Skeletal muscle satellite cell (primary cell): ENCODE results near the gene DNTTIP2. TPM values are rescaled to one million over a fixed set of nuclear protein-coding genes. Genes with fewer than 3 reads are reported as not detected.
"Not testable (repeated sequence)": the region's sequence is repeated elsewhere in the genome, so short reads cannot be mapped to it uniquely, and the experiment has no call there.

ENCODE experiments used
- H3K27me3 ChIP-seq: 2 replicates; pipeline ENCODE4 v1.7.0; 2013; ENCODE audit warnings: low read length; ENCODE audit not compliant: control insufficient read depth, insufficient read depth
- H3K36me3 ChIP-seq: 2 replicates; pipeline ENCODE4 v1.7.0; 2013; ENCODE audit warnings: mild to moderate bottlenecking, control low read depth, low read length; ENCODE audit not compliant: insufficient read depth
- H3K4me1 ChIP-seq: 2 replicates; pipeline ENCODE4 v1.7.0; 2013; ENCODE audit warnings: low read length; ENCODE audit not compliant: control insufficient read depth, insufficient read depth
- H3K4me2 ChIP-seq: 2 replicates; pipeline ENCODE4 v1.7.0; 2013; ENCODE audit warnings: mild to moderate bottlenecking, low read length
- H3K4me3 ChIP-seq: 2 replicates; pipeline ENCODE4 v1.7.0; 2013; ENCODE audit warnings: low read length
- H3K9ac ChIP-seq: 2 replicates; pipeline ENCODE4 v1.7.0; 2013; ENCODE audit warnings: mild to moderate bottlenecking, low read depth, low read length, moderate library complexity
- H3K9me3 ChIP-seq: replicated peaks from 2 replicates; pipeline ENCODE4 v1.7.0; 2013; ENCODE audit warnings: mild to moderate bottlenecking, control low read depth, low read length
- total RNA-seq: library from RNA; depleted of rRNA; stranded (reverse); fragments of >200 nt; gene quantifications from 2 replicates; pipeline ENCODE4 v1.2.3, GENCODE V29; 2012; rRNA removed

The DNTTIP2 gene
- 27.5 and 33.0 TPM in 2 replicates for total RNA-seq

- Histone ChIP-seq H3K27me3 (no peaks in the 10 kb centered on the region), H3K4me3 (peak within 1 kb of the TSS; percentile 88), H3K36me3 (peaks cover 39% of the 10 kb centered on the region), H3K4me1 (peaks cover 20% of the 10 kb centered on the region), H3K4me2 (peak within 1 kb of the TSS; percentile 90), H3K9ac (peak within 1 kb of the TSS; percentile 96), H3K9me3 (no peaks in the 10 kb centered on the region)
These were observed at the start of gene DNTTIP2 for GRCh38 chr1:93878889-93879586. Gene DNTTIP2, minus strand, starts transcription at chr1:93879206. Its CDS starts 58 bp downstream, at chr1:93879148.

- no peaks in the 10 kb centered on the region for H3K9me3 ChIP-seq
- H3K4me2 ChIP-seq = no peak overlapping the region
- H3K4me3 ChIP-seq = no peak overlapping the region
- H3K9ac ChIP-seq = no peak overlapping the region
- no peaks in the 10 kb centered on the region for H3K4me1 ChIP-seq
- H3K36me3 ChIP-seq = no peaks in the 10 kb centered on the region
- H3K27me3 ChIP-seq = peaks cover 13% of the 10 kb centered on the region
These were observed 46.2 kb upstream of the DNTTIP2 start for GRCh38 chr1:93925206-93925605.

GRCh38 chr1:93919780-93920179 lies 40.8 kb upstream of the DNTTIP2 start:
- Histone ChIP-seq H3K4me2 (no peak overlapping the region), H3K4me1 (no peaks in the 10 kb centered on the region), H3K9ac (no peak overlapping the region), H3K9me3 (no peaks in the 10 kb centered on the region), H3K4me3 (no peak overlapping the region), H3K27me3 (peaks cover 11% of the 10 kb centered on the region), H3K36me3 (no peaks in the 10 kb centered on the region)

- H3K9me3 ChIP-seq = no peaks in the 10 kb centered on the region
- H3K4me3 ChIP-seq = no peak overlapping the region
- H3K36me3 ChIP-seq = no peaks in the 10 kb centered on the region
- H3K27me3 ChIP-seq = peaks cover 11% of the 10 kb centered on the region
- H3K4me1 ChIP-seq = no peaks in the 10 kb centered on the region
- H3K4me2 ChIP-seq = no peak overlapping the region
- H3K9ac ChIP-seq = no peak overlapping the region
These were observed 38.3 kb upstream of the DNTTIP2 start for GRCh38 chr1:93917302-93917701.

- H3K9ac ChIP-seq, H3K27me3 ChIP-seq, H3K36me3 ChIP-seq, H3K9me3 ChIP-seq, H3K4me2 ChIP-seq, H3K4me3 ChIP-seq: not testable (repeated sequence)
- peaks cover 12% of the 10 kb centered on the region for H3K4me1 ChIP-seq
These were observed 31.9 kb upstream of the DNTTIP2 start for GRCh38 chr1:93910880-93911279.

GRCh38 chr1:93910305-93910704 lies 31.3 kb upstream of the DNTTIP2 start:
- Histone ChIP-seq H3K4me1 (peaks cover 17% of the 10 kb centered on the region), H3K4me3 (no peak overlapping the region), H3K36me3 (no peaks in the 10 kb centered on the region), H3K9me3 (no peaks in the 10 kb centered on the region), H3K4me2 (no peak overlapping the region), H3K9ac (no peak overlapping the region), H3K27me3 (no peaks in the 10 kb centered on the region)

GRCh38 chr1:93909146-93910050 lies 30.4 kb upstream of the DNTTIP2 start, which contains the start of gene GCLM:
Gene GCLM, minus strand, starts transcription at chr1:93909430. Its CDS starts 267 bp downstream, at chr1:93909163.
- Histone ChIP-seq H3K9ac (peak within 1 kb of the TSS; percentile 87), H3K27me3 (no peaks in the 10 kb centered on the region), H3K36me3 (no peaks in the 10 kb centered on the region), H3K9me3 (no peaks in the 10 kb centered on the region), H3K4me2 (peak within 1 kb of the TSS; percentile 86), H3K4me3 (peak within 1 kb of the TSS; percentile 88), H3K4me1 (peaks cover 25% of the 10 kb centered on the region)

- Histone ChIP-seq H3K4me1 (peaks cover 31% of the 10 kb centered on the region), H3K4me3 (peak overlapping the region; percentile 88), H3K27me3 (no peaks in the 10 kb centered on the region), H3K36me3 (no peaks in the 10 kb centered on the region), H3K4me2 (peak overlapping the region; percentile 86), H3K9me3 (no peaks in the 10 kb centered on the region), H3K9ac (peak overlapping the region; percentile 87)
These were observed 29.6 kb upstream of the DNTTIP2 start for GRCh38 chr1:93908394-93909145.

GRCh38 chr1:93907718-93908117 lies 28.7 kb upstream of the DNTTIP2 start:
- no peaks in the 10 kb centered on the region for H3K9me3 ChIP-seq
- H3K9ac ChIP-seq = peak overlapping the region; percentile 87
- no peaks in the 10 kb centered on the region for H3K36me3 ChIP-seq
- peak overlapping the region; percentile 88 for H3K4me3 ChIP-seq
- H3K4me2 ChIP-seq = peak overlapping the region; percentile 86
- H3K4me1 ChIP-seq = peaks cover 31% of the 10 kb centered on the region
- H3K27me3 ChIP-seq = no peaks in the 10 kb centered on the region

- no peak overlapping the region for H3K4me3 ChIP-seq
- H3K9ac ChIP-seq = no peak overlapping the region
- H3K27me3 ChIP-seq = no peaks in the 10 kb centered on the region
- no peaks in the 10 kb centered on the region for H3K36me3 ChIP-seq
- H3K4me1 ChIP-seq = peaks cover 31% of the 10 kb centered on the region
- peak overlapping the region; percentile 86 for H3K4me2 ChIP-seq
- no peaks in the 10 kb centered on the region for H3K9me3 ChIP-seq
These were observed 27.5 kb upstream of the DNTTIP2 start for GRCh38 chr1:93906480-93906879.

GRCh38 chr1:93905734-93906133 lies 26.7 kb upstream of the DNTTIP2 start:
- Histone ChIP-seq H3K36me3 (peaks cover 4% of the 10 kb centered on the region), H3K9me3 (no peaks in the 10 kb centered on the region), H3K9ac (no peak overlapping the region), H3K4me1 (peaks cover 31% of the 10 kb centered on the region), H3K27me3 (no peaks in the 10 kb centered on the region), H3K4me2 (peak overlapping the region; percentile 86), H3K4me3 (no peak overlapping the region)
